Neural cell (in vitro differentiated cells): ENCODE results near the gene FLOT1. TPM values are rescaled to one million over a fixed set of nuclear protein-coding genes. Genes with fewer than 3 reads are reported as not detected.

ENCODE experiments used
- H2AFZ ChIP-seq: fragments of 200-600, 300-800 bp; sonication (generic), shearing (Covaris generic); 2 replicates; pipeline ENCODE4 v1.6.0; 2014; ENCODE audit warnings: low read depth, mild to moderate bottlenecking, antibody characterized with exemption, low read length, moderate library complexity
- H3F3A ChIP-seq: fragments of 200-600 bp; shearing (Covaris generic); 2 replicates; pipeline ENCODE4 v1.6.1; 2016; ENCODE audit warnings: mild to moderate bottlenecking, moderate library complexity, mixed read lengths, antibody characterized with exemption, low read length; ENCODE audit not compliant: insufficient read depth, poor library complexity, severe bottlenecking
- H3K27ac ChIP-seq: fragments of 200-600, 300-800 bp; sonication (generic), shearing (Covaris generic); 2 replicates; pipeline ENCODE4 v1.5.1; 2014; ENCODE audit warnings: mild to moderate bottlenecking, low read length, moderate library complexity
- H3K27me3 ChIP-seq: fragments of 300-800, 200-600 bp; sonication (generic), shearing (Covaris generic); 2 replicates; pipeline ENCODE4 v1.6.0; 2014; ENCODE audit warnings: mild to moderate bottlenecking, low read depth, low read length, moderate library complexity; ENCODE audit not compliant: insufficient read depth
- H3K36me3 ChIP-seq: fragments of 300-800, 200-600 bp; sonication (generic), shearing (Covaris generic); 2 replicates; pipeline ENCODE4 v1.5.1; 2014; ENCODE audit warnings: mild to moderate bottlenecking, antibody characterized with exemption, low read length, moderate library complexity; ENCODE audit not compliant: insufficient read depth
- H3K4me2 ChIP-seq: fragments of 300-800, 200-600 bp; sonication (generic), shearing (Covaris generic); 2 replicates; pipeline ENCODE4 v1.6.0; 2014; ENCODE audit warnings: mild to moderate bottlenecking, low read length
- H3K4me3 ChIP-seq: fragments of 300-800, 200-600 bp; sonication (generic), shearing (Covaris generic); 2 replicates; pipeline ENCODE4 v1.5.1; 2014; ENCODE audit warnings: mild to moderate bottlenecking, low read length, moderate library complexity
- H3K79me2 ChIP-seq: fragments of 200-600 bp; shearing (Covaris generic); replicated peaks from 2 replicates; pipeline ENCODE4 v1.6.0; 2014; ENCODE audit warnings: mild to moderate bottlenecking, low read length, moderate library complexity; ENCODE audit not compliant: insufficient read depth
- H3K9ac ChIP-seq: fragments of 300-800, 200-600 bp; sonication (generic), shearing (Covaris generic); 2 replicates; pipeline ENCODE4 v1.6.1; 2016; ENCODE audit warnings: mild to moderate bottlenecking, low read length, mixed read lengths
- H3K9me2 ChIP-seq: fragments of 200-600 bp; shearing (Covaris generic); 2 replicates; pipeline ENCODE4 v1.6.1; 2016; ENCODE audit warnings: mild to moderate bottlenecking, low read length, mixed read lengths; ENCODE audit not compliant: insufficient read depth
- H3K9me3 ChIP-seq: fragments of 200-600, 300-800 bp; sonication (generic), shearing (Covaris generic); 2 replicates; pipeline ENCODE4 v1.6.1; 2016; ENCODE audit warnings: mild to moderate bottlenecking, mixed run types, low read length, moderate library complexity, mixed read lengths
- H4K20me1 ChIP-seq: fragments of 200-600 bp; shearing (Covaris generic); 2 replicates; pipeline ENCODE4 v1.6.1; 2016; ENCODE audit warnings: mild to moderate bottlenecking, mixed run types; ENCODE audit not compliant: insufficient read depth
- EP300 ChIP-seq: fragments of 450-650 bp; conservative IDR thresholded peaks from 2 replicates; pipeline ENCODE4 v1.6.1; 2014; ENCODE audit warnings: antibody characterized with exemption, mild to moderate bottlenecking, moderate library complexity; ENCODE audit not compliant: poor library complexity, severe bottlenecking
- EZH2 ChIP-seq: fragments of 200-600, 300-800 bp; shearing (Covaris generic), sonication (generic); IDR thresholded peaks from 2 replicates; pipeline ENCODE4 v1.6.1; 2014; ENCODE audit warnings: antibody characterized with exemption, low read length, borderline replicate concordance, mild to moderate bottlenecking; ENCODE audit not compliant: insufficient read depth, poor library complexity, severe bottlenecking
- MXI1 ChIP-seq: fragments of 450-650 bp; conservative IDR thresholded peaks from 2 replicates; pipeline ENCODE4 v1.6.1; 2014; ENCODE audit warnings: antibody characterized with exemption, mild to moderate bottlenecking; ENCODE audit not compliant: poor library complexity, severe bottlenecking
- POLR2AphosphoS5 ChIP-seq: IDR thresholded peaks from 2 replicates; pipeline ENCODE4 v1.6.1; 2012
- RAD21 ChIP-seq: fragments of 450-650 bp; conservative IDR thresholded peaks from 2 replicates; pipeline ENCODE4 v1.6.1; 2014; ENCODE audit warnings: antibody characterized with exemption, mild to moderate bottlenecking, moderate library complexity
- SMC3 ChIP-seq: fragments of 450-650 bp; conservative IDR thresholded peaks from 2 replicates; pipeline ENCODE4 v1.6.1; 2014; ENCODE audit warnings: antibody characterized with exemption, mild to moderate bottlenecking, moderate library complexity; ENCODE audit not compliant: poor library complexity
- TAF1 ChIP-seq: IDR thresholded peaks from 2 replicates; pipeline ENCODE4 v1.6.1; 2012; ENCODE audit warnings: low read depth
- polyA plus RNA-seq: library from polyadenylated mRNA; depleted of rRNA; stranded (reverse); fragments of >200 nt; gene quantifications from 2 replicates; pipeline ENCODE4 v1.2.3, GENCODE V29; 2014
- TF ChIP-seq, protein P1 (sequence below): IDR thresholded peaks from 2 replicates; pipeline ENCODE4 v1.6.1; 2012; ENCODE audit warnings: borderline replicate concordance
- TF ChIP-seq, protein P2 (sequence below): fragments of 450-650 bp; IDR thresholded peaks from 2 replicates; pipeline ENCODE4 v1.5.1; 2014; ENCODE audit warnings: antibody characterized with exemption, mild to moderate bottlenecking, moderate library complexity; ENCODE audit not compliant: poor library complexity, severe bottlenecking

The FLOT1 gene
- polyA plus RNA-seq, 1 donor from 2014 or later: 72.7 TPM

- Histone ChIP-seq H3K27ac (no peak overlapping the region), H3K4me3 (peak overlapping the region; percentile 99), H3K9me3 (no peaks in the 10 kb centered on the region), H3K4me2 (peak overlapping the region; percentile 94), H3K36me3 (no peaks in the 10 kb centered on the region), H4K20me1 (peaks cover 46% of the 10 kb centered on the region), H3K27me3 (no peaks in the 10 kb centered on the region), H2AFZ (no peak overlapping the region), H3F3A (no peaks in the 10 kb centered on the region), H3K79me2 (peaks cover 69% of the 10 kb centered on the region), H3K9ac (peak overlapping the region; percentile 100), H3K9me2 (no peaks in the 10 kb centered on the region)
- TF ChIP-seq MXI1 (no peak), SMC3 (no peak), EZH2 (no peak), RAD21 (no peak), TAF1 (no peak), POLR2AphosphoS5 (no peak), EP300 (no peak)
- TF ChIP-seq, protein P1, sequence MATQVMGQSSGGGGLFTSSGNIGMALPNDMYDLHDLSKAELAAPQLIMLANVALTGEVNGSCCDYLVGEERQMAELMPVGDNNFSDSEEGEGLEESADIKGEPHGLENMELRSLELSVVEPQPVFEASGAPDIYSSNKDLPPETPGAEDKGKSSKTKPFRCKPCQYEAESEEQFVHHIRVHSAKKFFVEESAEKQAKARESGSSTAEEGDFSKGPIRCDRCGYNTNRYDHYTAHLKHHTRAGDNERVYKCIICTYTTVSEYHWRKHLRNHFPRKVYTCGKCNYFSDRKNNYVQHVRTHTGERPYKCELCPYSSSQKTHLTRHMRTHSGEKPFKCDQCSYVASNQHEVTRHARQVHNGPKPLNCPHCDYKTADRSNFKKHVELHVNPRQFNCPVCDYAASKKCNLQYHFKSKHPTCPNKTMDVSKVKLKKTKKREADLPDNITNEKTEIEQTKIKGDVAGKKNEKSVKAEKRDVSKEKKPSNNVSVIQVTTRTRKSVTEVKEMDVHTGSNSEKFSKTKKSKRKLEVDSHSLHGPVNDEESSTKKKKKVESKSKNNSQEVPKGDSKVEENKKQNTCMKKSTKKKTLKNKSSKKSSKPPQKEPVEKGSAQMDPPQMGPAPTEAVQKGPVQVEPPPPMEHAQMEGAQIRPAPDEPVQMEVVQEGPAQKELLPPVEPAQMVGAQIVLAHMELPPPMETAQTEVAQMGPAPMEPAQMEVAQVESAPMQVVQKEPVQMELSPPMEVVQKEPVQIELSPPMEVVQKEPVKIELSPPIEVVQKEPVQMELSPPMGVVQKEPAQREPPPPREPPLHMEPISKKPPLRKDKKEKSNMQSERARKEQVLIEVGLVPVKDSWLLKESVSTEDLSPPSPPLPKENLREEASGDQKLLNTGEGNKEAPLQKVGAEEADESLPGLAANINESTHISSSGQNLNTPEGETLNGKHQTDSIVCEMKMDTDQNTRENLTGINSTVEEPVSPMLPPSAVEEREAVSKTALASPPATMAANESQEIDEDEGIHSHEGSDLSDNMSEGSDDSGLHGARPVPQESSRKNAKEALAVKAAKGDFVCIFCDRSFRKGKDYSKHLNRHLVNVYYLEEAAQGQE: no peak
- TF ChIP-seq, protein P2, sequence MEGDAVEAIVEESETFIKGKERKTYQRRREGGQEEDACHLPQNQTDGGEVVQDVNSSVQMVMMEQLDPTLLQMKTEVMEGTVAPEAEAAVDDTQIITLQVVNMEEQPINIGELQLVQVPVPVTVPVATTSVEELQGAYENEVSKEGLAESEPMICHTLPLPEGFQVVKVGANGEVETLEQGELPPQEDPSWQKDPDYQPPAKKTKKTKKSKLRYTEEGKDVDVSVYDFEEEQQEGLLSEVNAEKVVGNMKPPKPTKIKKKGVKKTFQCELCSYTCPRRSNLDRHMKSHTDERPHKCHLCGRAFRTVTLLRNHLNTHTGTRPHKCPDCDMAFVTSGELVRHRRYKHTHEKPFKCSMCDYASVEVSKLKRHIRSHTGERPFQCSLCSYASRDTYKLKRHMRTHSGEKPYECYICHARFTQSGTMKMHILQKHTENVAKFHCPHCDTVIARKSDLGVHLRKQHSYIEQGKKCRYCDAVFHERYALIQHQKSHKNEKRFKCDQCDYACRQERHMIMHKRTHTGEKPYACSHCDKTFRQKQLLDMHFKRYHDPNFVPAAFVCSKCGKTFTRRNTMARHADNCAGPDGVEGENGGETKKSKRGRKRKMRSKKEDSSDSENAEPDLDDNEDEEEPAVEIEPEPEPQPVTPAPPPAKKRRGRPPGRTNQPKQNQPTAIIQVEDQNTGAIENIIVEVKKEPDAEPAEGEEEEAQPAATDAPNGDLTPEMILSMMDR: no peak
Observed at GRCh38 chr6:30682143-30683117, 60.1 kb downstream of the FLOT1 start.

GRCh38 chr6:30681766-30682142 lies 60.7 kb downstream of the FLOT1 start:
- Histone ChIP-seq H3K4me2 (peak overlapping the region; percentile 94), H4K20me1 (peaks cover 46% of the 10 kb centered on the region), H3K9ac (peak overlapping the region; percentile 100), H3K27me3 (no peaks in the 10 kb centered on the region), H3K27ac (no peak overlapping the region), H3K4me3 (peak overlapping the region; percentile 99), H3K79me2 (peaks cover 63% of the 10 kb centered on the region), H3K36me3 (no peaks in the 10 kb centered on the region), H3F3A (no peaks in the 10 kb centered on the region), H2AFZ (no peak overlapping the region), H3K9me2 (no peaks in the 10 kb centered on the region), H3K9me3 (no peaks in the 10 kb centered on the region)
- no peak for TF ChIP-seq RAD21
- TF ChIP-seq EP300: no peak
- TF ChIP-seq POLR2AphosphoS5: no peak
- no peak for TF ChIP-seq EZH2
- TF ChIP-seq MXI1: no peak
- TF ChIP-seq, protein P2: no peak
- TF ChIP-seq, protein P1: no peak
- TF ChIP-seq TAF1: no peak
- TF ChIP-seq SMC3: no peak
